GM18870 (cell line): ENCODE results near the gene AQP1.
A peak's percentile ranks its signal among the peaks of the same experiment; 100 is the strongest.

Source experiments
- ATAC-seq: cut with Tn5 transposase; IDR thresholded peaks from one replicate; pipeline ENCODE4 v1.9.1; 2021; ENCODE audit warnings: moderate library complexity; ENCODE audit not compliant: unreplicated experiment

The AQP1 gene

GRCh38 chr7:30933124-30933974 is 21.7 kb downstream of the AQP1 start:
- ATAC-seq = no peak

- ATAC-seq = no peak
These were observed 22.6 kb downstream of the AQP1 start for GRCh38 chr7:30934225-30934624.

DNA sequence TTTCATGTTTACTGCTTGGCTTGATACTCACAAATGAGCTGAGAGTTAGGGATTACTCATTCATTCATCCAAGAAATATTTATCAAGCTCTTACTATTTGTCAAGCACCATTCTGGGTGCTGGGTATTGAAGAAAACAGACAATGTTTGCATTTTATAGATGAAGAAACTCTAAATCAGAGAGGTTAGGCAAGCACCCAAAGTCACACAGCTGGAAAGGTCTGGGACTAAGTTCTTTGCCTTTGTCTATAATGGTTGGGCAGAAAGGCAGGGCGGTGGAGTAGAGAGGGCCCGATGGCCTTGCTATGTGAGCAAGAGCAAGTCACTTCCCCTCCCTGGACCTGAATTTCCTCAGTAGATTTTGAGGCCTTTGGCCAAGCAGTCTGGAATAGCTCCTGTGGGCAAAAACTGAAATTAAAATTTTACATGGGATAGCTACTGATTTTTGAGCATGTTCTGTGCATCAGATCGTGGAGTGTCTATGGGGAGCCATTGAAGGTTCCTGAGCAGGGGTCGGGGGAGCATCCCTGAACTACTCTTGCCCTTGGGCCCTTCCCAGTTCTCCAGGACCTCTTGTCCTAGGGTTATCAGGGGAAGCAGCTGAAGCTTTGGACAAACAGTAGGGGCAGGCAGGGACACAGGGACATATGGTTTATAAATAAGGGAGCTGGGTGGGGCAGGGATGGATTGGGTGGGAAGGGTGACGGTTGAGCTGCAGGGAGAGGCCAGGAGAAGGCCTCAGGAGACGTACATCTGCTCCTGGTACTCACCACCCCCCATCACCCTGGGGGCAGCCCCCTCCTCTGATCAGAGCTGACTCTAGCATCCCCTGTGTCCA is 23.3 kb downstream of the AQP1 start:
- no peak for ATAC-seq

DNA sequence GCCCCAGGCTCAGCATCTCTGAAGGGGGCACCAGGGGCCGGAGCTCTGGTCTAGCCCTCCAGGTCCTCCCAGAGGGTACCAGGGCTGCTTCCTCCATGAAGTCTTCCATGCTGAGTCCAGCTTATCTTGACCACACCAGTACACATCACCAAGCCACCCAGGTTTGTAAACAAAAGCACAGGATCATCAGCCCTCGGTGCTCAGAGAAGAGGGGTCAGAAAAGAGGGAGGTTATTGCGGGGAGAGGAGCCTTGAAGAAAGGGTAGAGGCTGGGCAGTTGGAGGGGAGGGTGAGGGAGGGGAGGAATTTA is 23.9 kb downstream of the AQP1 start:
- ATAC-seq = no peak

- no peak for ATAC-seq
These were observed 25.1 kb downstream of the AQP1 start for GRCh38 chr7:30936650-30937245.

DNA sequence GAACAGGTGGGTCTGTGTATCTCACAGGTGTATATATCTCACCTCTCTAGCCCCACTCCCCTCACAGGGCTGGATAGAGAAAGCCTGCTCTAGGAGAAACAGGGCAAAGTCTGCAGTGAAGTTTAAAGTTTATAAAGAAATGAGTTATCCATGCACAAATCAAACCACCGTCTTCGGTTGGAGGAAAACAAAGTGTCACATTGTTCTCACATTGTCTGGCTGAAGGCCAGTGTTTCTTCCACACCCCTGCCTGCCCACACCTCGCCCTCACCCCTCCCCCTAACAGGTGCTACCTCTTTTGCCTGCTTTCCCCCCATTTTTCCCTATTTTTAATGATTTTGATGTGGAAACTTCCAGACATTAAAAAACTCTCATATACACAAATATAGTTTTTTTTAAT is 25.8 kb downstream of the AQP1 start:
- ATAC-seq = no peak

DNA sequence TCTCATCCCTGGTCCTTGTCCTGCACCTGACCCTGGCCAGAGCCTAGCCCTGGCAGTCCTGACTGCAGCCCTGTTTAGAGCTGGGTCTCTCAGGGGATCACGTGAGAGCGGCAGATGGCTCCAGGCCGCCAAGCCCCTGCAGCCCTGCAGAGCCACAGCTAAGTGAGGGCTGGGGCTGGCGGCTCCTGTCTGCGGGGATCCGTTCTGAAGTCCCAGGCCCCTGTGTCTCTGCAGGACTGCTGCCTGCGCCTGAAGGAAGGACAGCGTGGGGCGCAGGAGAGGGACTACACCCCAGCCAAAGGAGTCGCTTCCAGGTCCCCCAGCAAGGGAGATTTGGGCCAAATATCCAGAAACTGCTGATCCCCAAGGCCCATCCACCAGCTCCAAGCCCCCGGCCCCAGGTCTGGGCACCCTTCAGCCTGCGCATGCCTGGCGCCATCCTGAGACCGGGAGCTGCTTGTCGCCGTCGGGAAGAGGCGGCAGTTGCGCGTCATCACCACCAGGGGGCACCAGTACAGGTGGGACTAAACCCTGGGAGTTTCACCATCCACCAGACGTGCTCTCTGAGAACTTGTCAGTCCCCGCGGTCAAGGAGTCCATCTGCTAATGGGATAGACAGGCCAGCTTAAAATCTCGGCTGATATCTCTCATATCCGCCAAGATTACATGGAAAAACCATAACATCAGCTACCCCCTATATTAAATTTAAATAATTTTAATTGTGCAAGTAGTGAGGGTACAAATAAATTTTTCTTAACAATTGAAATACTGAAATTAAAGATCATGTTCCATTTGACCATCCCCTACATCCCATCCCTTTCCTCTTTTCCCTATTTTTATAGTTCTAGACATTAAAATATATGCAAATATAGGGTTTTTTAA is 27.0 kb downstream of the AQP1 start:
- ATAC-seq = peak; percentile 84

GRCh38 chr7:30941582-30942323 is 30.1 kb downstream of the AQP1 start:
- no peak for ATAC-seq

DNA sequence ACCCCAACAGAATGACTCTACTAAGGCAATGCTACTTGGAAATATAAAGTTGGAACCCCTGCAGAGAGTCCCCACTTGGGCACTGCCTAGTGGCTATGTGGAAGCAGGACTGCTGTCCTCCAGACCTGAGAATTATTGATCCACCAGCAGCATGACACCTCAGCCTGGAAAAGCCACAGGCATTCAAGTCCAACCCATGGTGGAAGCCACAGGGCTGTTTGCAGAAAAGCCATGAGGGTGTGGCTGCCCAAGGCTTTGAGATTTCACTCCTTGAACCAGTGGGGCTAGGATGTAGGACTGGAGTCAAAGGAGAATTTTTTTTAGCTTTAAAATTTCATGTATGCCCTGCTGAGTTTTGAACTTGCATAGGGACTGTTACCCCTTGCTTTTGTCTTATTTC is 38.5 kb downstream of the AQP1 start:
- no peak for ATAC-seq

DNA sequence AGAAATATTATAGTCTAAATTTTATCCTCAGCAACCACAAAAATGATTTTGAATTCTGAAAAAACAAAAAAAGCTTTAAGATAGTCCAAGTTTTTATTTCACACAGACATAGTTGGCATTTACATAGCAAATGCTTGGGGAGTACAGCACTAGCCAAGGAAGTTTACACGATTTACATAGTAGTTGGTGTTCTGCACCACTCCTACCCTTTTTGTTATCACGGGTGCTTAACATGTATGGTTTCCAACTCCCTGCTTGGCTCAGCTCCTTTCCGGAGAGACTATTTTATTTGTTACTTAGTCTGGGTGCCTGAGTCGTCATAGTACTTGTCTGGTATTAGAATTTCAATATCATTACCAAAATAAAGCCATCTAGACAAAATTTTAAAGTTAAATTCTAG is 43.3 kb downstream of the AQP1 start:
- no peak for ATAC-seq

- no peak for ATAC-seq
These were observed 45.1 kb downstream of the AQP1 start for GRCh38 chr7:30956704-30957103.

- ATAC-seq = no peak
These were observed 52.2 kb downstream of the AQP1 start, which contains the start of gene GHRHR for GRCh38 chr7:30963842-30964241. Gene GHRHR (plus strand): TSS chr7:30963953. CDS start chr7:30964069, 116 bp downstream.

DNA sequence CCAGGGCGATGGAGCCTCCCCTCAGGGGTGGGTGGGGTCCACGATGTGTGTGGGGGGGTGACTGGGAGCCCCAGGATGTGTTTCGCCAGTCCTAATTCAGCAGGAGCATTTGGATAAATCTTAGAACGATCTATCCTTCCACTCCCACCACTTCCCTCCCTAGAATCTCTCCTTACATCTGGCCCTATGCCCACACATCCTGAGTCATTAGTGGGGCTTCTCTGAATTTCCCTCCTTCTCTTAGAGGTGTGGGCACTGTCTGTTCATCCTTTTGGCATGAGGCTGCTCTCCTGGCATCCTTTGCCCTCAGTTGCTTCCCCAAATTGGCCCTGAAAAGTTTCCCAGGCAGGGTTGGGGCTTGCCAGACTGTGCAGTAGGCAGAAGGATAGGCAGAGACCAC is 53.7 kb downstream of the AQP1 start:
- no peak for ATAC-seq

DNA sequence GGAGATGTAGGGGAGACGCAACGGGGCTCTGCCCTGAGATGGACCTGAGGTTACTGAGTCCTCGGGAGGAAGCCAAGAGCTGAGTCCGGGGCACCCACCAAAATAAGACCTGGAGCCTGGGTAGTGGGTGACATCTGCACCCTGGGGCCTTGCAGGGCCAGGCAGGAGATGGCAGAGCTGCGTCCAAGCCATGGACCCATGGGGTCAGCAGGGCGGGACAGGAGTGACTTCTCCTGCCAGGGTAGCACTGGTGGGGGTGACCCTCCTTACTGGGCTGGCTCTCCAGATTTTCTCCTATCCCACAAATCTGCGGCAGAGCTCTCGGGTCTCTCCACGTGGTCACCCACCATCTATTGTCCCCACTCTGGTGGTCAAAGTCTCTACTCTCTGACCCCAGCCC is 54.2 kb downstream of the AQP1 start:
- ATAC-seq = no peak

- no peak for ATAC-seq
These were observed 56.6 kb downstream of the AQP1 start for GRCh38 chr7:30968294-30968693.

DNA sequence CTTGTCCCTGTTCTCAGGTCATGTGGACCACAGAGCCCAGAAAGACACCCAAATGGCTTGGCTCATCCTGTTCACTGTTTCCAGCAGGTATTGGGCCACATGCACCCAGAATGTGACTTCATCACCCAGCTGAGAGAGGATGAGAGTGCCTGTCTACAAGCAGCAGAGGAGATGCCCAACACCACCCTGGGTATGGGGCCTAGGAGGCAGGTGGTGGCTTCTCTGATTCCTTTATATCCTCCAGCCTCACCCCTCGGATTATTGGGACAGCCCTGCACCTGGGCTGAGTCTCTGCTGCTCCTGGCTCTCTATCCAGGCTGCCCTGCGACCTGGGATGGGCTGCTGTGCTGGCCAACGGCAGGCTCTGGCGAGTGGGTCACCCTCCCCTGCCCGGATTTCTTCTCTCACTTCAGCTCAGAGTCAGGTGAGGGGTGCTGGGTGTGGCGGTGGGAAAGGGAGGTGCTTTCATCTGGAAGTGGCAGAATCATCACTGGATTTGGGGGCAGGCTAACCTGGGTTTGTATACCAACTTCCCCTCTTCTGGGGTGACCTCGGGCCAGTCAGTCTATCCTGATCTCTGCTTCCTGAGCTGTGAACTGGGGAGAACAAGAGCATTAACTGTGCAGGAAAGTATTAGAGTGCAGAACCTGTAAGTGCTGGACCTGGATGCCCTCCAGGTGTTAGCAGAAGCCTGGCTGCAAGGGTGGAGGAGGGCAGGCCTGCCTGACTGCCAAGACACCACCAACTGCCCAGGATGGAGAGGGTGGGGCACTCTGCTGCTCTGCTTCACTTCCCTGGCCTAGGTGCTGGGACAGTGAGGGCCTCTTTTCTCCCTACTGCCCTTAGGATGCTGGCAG is 57.3 kb downstream of the AQP1 start:
- ATAC-seq = no peak

DNA sequence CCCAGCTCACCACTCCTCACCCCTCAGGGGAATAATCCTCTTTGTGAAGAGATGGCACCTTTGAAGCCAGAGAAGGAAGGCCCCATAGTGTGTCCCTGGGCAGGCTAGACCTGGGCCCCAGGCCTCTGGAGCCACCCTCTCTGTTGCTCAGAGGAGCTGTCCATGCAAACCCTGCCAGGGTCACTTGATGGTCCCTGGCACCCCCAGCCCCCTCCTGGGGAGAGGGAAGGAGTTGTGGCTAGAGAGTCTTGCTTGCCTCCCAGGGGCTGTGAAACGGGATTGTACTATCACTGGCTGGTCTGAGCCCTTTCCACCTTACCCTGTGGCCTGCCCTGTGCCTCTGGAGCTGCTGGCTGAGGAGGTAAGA is 57.9 kb downstream of the AQP1 start:
- ATAC-seq = no peak

- ATAC-seq = no peak
These were observed 58.4 kb downstream of the AQP1 start for GRCh38 chr7:30970074-30970473.

DNA sequence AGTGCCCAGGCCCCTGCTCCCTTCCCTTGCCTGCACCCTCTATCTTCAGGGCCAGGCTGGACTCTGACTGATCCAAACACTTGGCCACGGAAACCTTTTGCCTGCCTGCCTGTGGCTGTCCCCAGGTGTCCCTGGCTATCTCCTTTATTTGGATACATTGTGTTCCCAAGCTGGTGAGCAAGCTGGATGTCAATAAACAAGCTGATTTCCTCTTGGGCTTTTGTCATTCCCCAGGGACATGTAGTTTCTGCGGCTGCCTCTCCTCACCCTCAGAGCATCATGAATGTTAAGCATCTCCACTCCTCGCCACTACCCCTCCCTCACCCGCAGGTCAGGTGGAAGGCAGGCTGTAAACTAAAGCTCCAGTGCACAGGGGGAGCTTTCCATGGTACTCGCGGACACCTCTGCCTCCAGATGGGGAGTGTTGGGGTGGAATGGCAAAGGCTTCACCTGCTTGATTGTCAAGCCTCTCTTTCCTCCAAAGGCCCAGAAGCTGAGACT is 59.0 kb downstream of the AQP1 start:
- no peak for ATAC-seq
